GM18507 (cell line): ENCODE data around the gene OXNAD1.

Experiments used
- DNase-seq: peaks from one replicate; pipeline ENCODE4 v3.0.0; 2011; ENCODE audit warnings: low read depth; ENCODE audit not compliant: insufficient read length; ENCODE audit errors: extremely low spot score
- FAIRE-seq: peaks from 2 replicates; lab custom pipeline; 2011; peaks lifted over from hg19 to GRCh38; lab: Jason Lieb, UNC

Gene OXNAD1, protein sequence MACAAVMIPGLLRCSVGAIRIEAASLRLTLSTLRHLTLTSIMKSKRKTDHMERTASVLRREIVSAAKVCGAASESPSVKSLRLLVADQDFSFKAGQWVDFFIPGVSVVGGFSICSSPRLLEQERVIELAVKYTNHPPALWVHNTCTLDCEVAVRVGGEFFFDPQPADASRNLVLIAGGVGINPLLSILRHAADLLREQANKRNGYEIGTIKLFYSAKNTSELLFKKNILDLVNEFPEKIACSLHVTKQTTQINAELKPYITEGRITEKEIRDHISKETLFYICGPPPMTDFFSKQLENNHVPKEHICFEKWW

DNA sequence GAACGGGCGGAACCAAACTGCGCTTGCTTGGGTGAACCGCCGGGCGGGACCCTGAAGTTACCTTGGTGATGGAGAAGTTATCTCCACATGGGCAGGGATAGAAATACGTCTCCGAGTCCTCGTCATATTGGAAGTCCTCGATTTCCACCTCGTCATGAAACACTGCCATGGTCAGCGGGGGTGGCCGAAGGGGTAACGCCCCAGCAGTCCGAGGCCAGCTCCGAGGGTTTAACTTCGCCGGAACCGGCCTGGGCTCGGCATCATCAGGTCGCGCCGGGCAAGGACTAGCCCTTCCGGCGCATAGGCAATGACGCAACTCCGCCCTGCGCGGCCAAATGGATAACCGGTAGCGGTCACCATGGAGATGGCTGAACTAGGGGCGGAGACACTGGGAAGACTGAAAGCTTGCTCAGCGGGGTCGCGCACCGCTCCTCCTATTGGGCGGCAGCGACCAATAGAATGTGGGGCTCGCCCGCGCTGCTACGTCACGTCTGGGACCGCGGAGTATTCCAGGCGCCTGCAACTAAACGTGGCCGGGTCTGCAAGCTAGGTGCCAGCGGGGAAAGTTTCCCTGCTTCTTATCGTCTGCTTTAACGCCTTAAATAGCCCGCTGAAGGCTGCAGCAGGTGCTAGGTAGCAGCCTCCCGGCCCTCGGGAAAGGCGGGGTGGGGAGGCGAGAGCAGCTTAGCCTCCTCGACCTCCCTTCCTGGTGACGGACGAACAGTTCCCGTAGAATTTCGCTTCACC lies at the start of gene OXNAD1, which contains the start of gene DPH3:
TSS of gene OXNAD1 (plus strand) at position 505 of the 747 bp plus-strand sequence. CDS start 5,741 bp downstream, outside the sequence.
TSS of gene DPH3 (minus strand) at position 236 of the 747 bp plus-strand sequence. CDS start at position 169, 67 bp downstream.
- DNase-seq = peak; percentile 97
- FAIRE-seq = peak; percentile 97

DNA sequence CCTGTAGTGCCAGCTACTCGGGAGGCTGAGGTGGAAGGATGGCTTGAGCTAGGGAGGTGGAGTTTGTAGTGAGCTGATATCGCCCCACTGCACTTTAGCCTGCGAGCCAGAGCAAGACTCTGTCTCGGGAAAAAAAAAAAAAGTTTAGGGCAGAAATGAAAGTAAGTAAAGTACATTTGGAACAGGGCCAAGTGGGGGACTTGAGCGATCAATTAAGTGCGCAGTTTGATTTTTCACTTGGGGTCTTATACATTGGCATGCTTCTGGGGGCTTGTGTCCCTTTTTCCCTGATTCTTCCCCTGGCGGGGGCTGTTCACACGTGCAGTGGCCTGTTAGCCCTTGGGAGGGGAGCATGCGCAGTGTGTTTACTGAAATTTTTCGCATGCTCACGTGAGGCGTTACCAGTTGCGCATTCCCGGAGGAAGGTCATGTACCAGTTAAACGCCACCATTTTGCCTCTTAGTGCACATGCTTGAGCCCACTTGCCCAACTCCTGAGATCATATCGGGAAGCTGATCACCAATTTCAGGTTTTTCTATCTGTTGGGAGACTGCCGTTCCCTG lies 48.6 kb upstream of the OXNAD1 start:
- no peak for FAIRE-seq
- DNase-seq = no peak

DNA sequence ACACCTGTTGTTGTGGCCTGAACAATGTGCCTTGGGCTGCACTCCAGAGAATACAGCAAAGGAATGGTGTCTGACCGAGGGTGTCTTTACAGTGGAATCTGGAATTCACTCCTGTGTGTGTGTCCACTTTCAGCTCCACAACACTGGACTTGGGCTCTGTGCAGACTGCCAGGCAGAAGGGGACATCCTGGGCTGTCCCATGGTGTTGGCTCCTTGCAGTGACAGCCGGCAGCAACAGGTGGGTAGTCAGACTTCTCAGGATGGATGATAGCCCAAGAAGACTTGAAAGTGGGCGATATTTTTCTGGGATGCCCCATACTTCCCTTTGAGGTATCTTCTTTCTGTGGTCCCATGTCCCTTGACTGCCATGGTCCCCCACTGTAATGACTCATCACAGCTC lies 45.2 kb upstream of the OXNAD1 start:
- DNase-seq = no peak
- FAIRE-seq = no peak

DNA sequence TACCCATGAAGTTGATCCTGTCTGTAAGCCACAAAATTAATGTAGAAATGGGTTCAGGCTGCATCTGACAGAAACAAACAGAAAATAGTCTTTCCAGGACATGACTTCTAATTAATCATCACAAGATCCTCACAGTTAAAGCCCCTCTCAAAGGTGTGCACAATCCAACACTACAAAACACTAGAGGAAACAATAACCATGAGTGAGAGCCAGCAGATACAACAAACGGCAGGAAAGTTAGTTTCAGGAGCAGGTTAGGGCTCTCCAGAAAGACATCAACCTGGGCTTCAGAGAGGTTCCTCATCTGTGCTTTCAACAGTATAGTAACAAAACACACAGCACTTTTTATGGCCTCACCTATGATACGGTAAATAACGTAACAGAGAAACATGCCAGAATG lies 43.0 kb upstream of the OXNAD1 start:
- DNase-seq = no peak
- FAIRE-seq = no peak

DNA sequence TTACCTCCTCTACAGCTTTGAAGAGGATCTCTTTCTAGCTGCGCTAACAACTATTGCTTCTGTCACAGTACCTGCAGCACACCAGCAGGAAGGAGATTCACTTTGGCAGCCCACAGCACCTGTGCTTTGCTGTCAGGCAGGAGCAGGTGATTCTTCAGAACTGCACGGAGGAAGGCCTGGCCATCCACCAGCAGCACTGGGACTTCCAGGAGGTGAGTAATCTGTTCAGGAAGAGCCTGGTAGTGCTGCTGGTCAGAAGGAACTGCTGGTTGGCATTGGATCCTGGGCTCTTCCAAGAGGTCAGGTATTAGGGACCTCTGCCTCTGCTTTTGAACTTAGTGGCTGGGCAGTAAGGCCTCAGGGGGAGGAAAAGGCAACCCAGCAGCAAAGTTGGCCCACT lies 42.5 kb upstream of the OXNAD1 start:
- no peak for FAIRE-seq
- DNase-seq = no peak

DNA sequence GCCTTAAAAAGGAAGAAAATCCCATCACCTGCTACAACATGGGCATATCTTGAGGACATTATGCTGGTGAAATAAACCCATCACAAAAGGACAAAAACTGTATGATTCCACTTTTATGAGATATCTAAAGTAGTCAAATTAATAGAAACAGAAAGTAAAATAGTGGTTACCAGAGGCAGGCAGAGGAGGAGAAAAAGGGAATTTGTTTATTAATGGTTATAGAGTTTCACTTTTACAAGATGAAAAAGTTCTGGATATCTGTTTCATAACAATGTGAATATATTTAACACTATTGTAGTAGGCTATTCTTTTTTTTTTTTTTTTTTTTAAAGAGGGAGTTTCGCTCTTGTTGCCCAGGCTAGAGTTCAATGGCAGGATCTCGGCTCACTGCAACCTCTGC lies 40.7 kb upstream of the OXNAD1 start:
- DNase-seq (no peak), FAIRE-seq (no peak)

DNA sequence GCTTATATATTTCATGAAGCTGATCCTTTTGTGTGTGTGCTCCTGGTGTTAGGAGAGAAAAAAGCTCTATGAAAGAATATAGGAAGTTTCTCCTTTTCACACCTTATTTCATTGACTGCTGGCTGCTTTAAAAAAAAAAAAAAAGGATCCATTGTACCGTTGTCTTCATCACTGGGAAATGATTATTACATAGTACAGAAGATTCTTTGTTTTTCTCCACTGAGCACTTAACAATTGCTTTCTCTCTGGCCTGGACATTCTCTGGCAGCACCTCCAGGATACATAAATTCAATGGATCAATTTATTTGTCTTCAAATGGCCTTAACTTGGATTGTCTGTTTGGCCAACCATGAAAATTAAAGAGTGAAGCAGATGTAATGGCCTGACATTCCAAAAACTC lies 37.4 kb upstream of the OXNAD1 start:
- FAIRE-seq (no peak), DNase-seq (no peak)

DNA sequence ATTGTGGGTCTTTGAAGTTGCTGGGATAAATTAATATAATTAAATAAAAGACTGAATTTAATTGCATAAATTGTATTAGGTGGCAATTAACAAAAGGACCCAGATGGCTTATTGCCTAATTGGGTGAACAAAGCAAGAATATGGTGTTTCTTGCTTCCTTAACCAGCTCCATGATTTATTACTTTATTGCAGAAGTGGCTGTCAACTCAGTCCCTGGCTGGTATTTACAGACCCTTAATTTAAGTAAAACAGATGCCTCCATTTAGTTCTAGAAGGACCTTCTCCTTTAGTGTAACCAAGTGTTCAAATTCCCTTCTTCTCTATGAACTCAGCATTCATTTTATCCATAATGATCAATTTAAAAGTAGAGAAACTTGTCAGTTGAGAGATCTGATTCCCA lies 35.3 kb upstream of the OXNAD1 start:
- FAIRE-seq = no peak

DNA sequence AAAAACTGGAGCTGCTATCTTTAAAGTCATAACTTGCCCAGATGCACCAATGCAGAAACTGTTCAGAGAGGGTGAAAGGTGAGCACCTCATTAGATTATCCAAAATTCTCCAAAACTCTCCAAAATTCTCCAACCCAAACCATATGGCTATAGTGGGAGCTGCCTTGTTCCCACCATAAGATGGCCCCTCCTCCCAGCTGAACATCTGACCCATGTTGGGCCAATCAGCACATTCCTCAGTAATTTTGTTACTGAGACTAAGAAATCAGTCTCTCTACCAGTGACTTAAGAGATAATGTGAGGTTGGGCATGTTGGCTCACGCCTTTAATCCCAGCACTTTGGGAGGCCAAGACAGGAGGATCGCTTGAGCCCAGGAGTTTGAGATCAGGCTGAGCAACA lies 33.0 kb upstream of the OXNAD1 start:
- DNase-seq = no peak
- FAIRE-seq = no peak

More for the DNA sequence above, 35.3 kb upstream of the OXNAD1 start:
- no peak for DNase-seq

DNA sequence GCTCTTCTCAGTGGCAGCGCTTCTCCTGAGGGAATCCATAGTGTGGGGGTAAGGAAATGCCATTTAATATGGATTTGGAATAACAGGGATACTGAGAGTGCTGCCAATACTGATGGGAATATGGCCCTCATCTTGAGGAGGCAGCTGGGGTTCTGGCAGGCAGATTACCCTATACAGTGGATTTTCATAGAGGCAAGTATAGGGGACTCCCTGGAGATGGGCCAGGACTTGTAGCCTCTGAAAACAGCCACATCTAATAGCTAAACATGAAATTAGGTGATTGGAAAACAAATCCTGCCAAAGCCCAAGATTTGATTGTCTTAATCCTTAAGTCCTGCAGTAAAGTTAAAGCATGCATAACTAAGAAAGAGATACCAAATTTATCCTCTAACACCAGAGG lies 31.2 kb upstream of the OXNAD1 start:
- no peak for FAIRE-seq

DNA sequence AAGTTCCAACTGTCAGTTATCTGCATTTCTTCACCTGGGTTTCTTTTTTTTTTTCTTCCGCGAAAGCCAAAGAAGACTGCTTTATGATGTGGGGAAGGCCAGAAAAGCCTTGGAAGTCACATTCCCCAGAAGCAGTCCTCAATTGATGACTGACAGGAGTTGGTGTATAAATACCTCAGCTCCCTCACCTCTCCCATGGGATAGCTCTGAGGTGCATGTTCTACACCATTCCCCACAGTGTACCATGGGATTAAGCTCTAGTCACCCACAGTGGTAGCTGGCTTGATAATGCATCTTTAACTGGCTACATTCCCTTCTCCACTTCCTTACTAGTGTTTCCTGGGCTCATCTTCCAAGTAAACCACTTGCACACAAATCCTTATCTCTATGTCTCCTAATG lies 30.7 kb upstream of the OXNAD1 start:
- DNase-seq (no peak), FAIRE-seq (no peak)

More for the DNA sequence above, 31.2 kb upstream of the OXNAD1 start:
- no peak for DNase-seq

DNA sequence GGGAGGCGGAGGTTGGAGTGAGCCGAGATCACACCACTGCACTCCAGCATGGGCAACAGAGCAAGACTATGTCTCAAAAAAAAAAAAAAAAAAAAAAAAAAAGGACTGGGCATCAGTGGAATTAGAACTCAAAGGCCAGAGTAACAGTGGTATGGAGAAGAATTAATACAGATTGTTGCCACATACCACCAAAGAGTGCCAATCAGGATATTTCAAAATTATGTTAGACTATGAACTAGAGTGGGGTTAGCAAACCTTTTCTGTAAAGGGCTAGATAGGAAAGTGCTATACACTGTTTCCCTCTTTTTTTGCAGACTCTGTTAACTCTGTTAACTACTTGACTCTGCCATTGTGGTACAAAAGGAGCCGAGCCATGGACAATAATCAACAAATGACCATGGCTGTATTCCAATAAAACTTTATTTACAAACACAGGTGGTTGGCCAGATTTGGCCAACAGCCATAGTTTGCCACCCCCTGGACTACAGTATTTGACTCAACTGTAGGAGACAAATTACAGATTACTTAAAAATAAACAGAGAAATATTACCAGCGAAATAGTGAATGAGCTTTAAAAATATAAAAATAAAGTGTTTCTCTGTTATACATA lies 28.9 kb upstream of the OXNAD1 start:
- FAIRE-seq = no peak
- DNase-seq = no peak

DNA sequence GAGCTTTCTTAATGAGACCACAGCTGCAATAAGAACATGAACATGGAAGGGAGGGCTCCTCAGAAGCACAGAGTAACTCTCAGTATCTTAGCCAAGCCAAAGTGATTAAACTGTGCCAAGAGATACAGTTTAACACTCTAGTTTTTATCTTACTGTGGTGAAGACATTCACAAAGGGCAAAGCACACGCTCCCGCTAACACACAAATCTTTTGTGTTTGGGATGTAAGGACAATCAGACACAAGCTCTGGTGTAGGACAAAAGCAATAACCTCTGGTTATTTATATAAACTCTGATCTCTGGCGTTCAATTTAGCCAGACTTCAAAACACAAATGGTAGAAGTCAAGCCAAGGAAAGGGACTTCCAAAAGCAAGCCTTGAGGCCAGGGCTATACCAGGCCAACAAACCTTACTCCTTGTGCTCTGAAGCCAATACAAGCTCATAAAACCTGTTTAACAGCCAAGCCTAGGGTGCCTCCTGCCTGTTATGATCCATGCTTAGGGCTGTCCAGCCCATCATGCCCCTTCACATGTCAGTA lies 28.1 kb upstream of the OXNAD1 start:
- FAIRE-seq (no peak), DNase-seq (no peak)

DNA sequence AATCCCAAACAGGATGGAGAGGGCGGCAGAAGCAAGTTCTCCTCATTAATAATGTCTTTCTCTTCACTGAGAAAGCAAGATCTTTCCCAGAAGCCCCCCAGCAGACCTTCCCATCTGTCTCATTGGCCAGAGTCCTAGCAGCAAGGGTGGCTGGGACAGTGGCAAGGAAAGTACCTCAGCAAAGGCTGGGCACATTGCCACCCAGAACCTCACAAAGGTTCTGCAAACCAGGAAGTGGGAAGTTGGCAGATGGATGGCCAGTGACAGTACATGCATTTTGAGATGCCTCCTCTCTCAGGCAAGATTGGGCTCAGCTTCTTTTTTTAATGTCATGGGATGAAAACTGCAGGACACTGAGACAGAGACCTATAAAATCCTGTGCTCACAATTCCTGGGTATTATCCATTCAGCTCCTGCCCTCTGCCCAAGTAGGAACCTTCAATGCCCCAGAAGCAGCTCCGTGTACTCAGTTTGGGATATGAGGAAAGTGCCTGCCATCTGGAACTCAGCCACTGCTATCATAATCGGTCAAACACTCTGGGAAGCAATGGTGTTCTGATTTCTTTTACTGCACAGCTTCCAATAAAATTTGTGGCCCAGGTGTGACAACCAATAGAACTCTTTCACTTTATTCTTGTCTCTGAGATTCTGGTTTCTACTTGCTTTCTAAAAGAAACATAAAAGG lies 25.8 kb upstream of the OXNAD1 start:
- FAIRE-seq (no peak), DNase-seq (no peak)

DNA sequence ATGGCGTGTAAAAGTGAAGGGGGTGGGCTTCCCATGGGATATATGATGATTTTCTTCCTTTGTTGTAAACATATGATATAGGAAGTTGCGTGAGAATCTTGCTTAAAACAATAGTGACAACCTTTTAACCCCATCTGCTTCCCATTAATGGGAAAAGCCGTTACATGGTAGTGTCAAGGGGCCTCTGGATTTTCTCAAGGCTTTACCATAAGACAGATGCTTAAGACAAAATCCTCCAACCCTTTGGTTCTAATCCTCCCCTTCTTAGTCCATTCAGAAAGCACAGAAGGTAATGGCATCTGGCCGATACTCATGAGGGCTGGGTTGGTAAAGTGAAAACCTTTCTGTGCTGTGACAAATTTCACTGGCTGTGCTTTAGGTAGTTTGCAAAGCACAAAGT lies 25.2 kb upstream of the OXNAD1 start:
- FAIRE-seq = no peak
- DNase-seq = no peak

DNA sequence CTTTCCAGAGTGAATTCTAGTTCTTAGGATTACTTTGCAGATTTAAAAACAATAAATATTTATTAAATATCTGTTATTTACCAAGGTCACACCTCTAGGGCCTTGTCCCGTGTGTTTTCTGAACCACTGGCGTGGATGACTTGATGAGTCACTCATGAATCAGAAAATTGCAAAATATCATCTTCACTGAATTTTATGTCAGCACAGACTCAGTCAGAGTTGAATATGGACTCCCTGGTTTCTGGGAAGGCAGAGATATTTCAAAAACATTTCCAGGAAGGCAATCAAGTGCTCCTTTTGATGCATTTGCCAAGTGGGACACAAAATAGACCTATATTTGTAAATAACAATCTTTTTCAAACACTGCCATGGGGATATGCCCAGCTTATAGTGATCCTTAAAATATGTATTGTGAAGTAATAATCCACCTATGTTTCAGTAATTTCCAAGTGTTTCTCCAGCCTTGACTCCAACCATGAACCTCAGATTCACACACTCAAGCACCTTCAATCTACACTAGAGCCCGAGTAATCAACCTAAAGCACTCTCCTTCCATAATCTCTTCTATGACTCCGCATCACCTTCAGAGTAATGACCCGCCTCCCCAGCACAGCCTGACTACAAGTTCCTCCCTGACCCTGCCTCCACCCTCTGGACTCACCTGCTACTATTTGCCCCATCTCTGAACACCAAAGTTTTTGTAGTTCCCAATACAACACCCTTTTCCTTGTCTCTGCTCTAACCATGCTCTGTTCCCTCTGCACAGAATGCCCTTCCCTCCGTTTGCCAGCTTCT lies 24.6 kb upstream of the OXNAD1 start:
- no peak for FAIRE-seq
- DNase-seq = no peak

DNA sequence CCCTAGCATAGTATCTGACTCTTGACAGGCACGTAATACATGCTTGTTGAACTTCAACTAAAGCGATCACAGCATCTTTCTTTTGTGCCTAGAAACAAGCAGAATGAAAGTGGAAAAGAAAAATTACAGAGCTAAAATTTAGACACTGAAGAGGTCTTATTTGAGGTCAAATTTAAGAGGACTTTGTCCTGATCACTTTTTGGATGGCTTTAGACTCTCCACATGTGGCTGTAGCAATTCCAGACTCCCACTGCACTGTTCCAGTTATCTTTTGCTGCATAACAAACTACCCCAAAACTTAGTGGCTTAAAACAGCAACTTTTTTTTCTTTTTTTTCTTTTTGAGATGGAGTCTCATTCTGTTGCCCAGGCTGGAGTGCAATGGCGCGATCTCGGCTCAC lies 23.8 kb upstream of the OXNAD1 start:
- FAIRE-seq (no peak), DNase-seq (no peak)

DNA sequence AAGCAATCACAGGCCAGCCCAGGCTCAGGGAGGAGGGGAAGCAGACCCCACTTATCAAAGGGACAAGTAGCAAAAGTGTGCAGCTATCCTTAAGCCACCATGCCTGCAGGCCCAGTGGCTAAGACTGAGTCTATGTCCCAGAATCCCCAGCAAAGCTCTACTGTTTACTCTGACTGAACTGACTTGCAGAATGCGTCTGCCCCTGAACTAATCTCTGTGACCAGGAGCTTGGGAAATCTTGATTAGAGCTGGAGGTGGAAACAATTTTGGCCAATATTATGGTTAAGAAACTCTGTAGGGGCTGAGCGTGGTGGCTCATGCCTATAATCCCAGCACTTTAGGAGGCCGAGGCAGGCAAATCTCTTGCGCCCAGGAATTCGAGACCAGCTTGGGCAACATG lies 22.8 kb upstream of the OXNAD1 start:
- no peak for DNase-seq
- FAIRE-seq = no peak
